ENCODE measurements around the gene PTGR3.

PTGR3 gene, protein sequence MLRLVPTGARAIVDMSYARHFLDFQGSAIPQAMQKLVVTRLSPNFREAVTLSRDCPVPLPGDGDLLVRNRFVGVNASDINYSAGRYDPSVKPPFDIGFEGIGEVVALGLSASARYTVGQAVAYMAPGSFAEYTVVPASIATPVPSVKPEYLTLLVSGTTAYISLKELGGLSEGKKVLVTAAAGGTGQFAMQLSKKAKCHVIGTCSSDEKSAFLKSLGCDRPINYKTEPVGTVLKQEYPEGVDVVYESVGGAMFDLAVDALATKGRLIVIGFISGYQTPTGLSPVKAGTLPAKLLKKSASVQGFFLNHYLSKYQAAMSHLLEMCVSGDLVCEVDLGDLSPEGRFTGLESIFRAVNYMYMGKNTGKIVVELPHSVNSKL

DNA sequence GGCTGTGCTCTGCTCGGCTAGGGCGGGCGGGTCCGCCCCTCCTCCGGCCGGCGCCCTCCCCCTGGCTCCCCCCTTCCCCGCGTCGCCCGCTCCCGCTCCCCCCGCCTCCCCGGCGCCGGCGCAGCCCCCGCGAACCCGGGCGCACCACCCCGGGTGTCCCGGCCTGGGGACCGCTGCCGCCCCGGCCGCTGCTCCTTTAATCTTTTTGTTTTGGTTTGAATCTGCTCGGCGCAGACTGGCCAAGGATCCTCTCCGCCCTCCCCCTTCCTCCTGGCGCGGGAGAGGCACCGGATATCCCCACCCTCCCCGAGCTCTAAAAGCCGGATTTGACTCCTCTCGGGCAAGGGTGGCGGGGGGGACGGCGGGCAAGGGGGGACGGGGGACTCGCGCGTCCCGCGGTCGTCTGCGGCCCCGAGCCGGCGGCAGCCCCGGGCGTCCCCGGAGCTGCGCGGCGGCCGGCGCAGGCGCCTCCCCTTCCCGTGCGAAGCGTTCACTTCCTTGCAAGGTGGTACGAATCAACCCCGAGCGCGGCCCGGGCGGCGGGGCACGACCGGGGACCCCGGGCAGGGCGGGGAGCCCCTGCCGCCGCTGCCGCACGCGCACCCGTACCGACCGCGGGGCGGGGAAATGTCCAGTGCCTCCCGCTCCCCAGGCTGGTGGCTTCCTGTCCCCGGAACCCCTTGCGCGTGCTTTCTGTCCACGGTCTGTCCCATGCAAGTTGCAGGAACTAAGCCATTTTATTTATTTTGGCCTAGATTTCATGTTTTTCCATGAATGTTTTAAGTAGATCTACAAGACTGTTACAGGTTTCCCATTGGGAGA lies at the start of gene PTGR3:
Gene PTGR3, minus strand, starts transcription at position 11 of the 822 bp plus-strand sequence. CDS start 81 bp downstream, outside the sequence.
- DNase-seq = peak; percentile 56

DNA sequence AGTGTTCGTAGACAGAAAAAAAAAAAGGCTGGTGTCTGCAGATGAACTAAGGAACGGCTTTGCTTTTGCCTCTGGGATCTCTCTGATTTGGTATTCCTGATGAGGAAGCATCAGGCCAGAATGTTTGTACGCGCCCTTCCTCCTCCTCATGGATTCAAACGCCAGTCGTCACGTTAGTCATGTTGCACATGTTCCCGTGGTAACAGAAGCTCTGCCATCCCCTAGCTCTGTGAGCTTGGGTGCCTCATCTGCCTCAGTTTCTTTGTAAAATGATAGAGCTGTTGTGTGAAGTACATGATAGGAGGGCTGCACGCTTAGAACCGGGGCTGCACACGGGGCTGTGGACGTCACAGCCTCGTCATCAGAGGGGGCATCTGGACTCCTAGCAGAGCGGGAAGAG lies 48.7 kb upstream of the PTGR3 start:
- no peak for DNase-seq

DNA sequence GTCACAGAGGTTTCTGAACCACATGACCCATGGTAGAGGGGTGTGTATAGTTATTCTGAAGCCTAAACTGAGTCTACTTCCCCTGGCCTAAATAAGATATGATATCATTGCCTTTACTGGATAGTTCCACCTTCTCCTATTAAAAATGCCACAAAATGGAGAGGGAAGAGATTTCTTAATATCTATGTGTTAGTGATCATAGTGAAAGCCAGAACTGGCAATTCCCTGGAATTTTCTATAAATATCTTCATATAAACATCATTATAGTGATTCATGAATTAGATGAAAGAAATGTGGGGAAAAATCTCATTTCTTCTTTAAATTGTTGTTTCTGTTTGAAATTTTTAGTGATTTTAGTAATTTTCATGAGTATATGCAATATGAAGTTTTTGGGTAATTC lies 47.4 kb upstream of the PTGR3 start:
- DNase-seq = no peak

DNA sequence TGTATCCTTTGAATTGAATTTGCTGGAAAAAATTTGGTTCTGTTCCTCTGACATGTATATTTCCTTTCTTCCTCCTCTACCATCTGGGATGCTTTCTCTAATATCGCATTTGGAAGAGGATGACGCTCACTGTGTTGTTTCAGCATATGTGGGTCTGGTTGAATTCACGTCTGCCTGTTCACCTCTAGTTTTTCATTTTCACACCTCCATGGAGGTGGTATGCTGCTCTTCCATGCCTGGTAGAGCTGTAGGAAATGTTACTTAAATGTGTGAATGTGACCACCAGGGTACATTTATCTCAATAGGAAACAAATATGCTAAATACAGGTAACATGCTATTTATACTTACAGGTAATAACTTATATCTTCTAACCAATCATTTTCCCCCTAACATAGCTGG lies 46.2 kb upstream of the PTGR3 start:
- no peak for DNase-seq

DNA sequence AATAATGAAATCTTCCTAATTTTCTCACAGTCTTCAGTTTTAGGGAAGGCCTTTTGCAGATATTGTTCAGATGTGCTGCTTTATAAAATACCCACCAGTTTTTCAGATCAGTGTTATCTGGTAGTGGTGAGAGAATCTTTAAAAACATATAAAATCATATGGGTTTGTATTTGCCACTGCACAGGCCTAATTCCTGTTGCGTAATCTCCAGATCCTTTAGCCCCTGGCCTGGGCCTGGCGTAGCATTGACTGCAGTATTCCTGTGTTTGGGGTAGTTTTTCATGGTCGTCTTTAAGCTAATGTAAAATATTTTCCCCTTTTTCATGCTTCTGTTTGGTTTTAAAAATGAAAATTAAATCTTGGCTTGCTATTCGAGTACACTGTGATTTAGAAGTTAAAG lies 44.8 kb upstream of the PTGR3 start:
- no peak for DNase-seq

DNA sequence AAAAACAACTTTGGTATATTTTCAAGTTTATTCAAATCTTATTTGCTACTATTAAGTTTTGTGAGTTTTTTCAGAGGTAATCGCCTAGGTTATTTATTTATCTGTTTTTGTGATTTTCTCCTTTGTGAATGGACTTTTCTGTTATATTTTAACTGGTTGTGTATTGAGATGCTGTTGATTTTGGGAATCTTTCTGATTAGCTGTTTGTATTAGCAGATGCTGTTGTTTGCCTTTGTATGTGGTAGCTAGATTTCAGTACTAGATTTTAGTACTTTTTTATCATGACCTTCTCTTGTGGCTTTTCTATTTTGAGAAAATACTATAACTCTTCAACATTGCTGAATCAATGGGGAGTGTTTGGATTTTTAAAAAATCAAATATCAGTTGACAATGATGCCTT lies 44.1 kb upstream of the PTGR3 start:
- no peak for DNase-seq

DNA sequence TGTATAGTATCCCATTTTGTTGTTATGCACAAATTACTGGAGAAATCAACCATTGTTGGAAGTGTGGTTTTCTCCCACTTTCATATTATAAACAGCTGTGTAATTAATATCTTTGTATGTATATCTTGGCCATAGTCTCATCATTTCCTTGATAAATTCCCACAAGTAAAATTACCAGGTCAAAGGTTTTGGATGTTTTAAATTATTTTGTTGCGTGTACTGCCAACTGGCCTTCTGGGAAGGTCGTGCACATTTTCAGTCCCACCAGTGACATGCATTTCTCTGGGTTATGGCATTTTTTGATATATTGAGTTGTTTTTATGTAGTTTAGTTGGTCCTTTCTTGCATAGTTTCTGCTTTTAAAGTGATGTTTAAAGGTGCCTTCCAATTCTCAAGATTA lies 43.2 kb upstream of the PTGR3 start:
- no peak for DNase-seq

DNA sequence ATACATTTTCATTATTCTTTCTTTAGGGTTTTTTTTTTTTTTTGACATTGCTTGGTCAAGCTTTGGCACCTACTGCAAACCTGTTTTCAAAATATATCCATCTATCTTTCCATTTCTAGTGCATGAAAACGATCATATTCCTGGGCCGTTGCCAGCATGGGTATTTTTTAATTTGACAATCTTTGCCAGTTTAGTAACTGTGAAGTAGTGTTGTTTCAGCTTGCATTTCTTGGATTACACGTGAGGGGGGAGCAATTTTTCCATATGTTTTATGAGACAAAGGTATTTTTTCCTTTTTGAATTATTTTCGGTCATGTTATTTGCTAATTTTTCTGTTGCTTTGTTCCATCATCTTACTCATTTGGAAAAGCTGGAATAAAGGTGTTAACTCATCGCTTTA lies 42.5 kb upstream of the PTGR3 start:
- DNase-seq = no peak

DNA sequence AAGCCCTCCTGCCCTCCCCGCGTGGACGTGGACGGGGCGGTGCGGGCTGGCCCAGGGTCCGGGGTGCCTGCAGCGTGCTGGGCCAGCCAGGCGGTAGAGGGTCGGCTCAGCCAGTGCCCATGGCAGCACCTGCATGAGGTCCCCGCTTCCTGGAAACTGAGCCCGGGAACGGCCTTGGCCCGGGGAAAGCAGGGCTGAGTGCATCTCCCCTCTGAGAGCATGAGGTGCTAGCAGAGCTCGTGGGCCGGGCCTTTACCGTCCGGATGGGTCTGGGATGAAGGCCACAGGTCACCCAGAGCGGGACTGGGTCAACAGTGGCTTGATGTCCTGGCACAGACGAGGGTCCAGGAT lies 41.5 kb upstream of the PTGR3 start:
- no peak for DNase-seq

DNA sequence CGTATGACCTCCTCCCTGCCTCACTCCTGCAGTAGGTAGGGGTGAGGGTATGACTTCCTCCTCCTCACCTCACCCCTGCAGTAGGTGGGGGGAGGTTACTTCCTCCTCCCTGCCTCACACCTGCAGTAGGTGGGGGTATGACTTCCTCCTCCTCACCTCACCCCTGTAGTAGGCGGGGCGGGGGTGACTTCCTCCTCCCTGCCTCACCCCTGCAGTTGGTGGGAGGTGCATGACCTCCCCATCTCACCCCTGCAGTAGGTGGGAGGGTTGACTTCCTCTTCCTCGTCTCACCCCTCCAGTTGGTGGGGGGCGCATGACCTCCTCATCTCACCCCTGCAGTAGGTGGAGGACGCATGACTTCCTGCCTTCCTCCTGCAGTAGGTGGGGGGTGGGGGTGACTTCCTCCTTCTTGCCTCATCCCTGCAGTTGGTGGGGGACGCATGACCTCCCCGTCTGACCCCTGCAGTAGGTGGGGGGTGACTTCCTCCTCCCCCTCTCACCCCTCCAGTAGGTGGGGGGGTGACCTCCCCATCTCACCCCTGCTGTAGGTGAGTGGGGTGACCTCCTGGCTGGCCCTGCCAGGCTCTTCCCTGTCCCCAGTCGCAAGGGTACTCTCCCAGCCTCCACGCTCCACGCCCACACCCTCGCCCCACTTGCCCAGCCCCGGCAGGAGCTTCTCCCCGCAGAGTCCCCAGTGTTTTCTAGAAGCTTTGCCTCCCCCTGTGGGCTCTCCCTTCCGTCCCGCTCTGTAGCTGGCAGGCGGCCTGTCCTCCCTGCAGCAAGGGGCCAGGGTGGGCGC lies 40.9 kb upstream of the PTGR3 start:
- no peak for DNase-seq

DNA sequence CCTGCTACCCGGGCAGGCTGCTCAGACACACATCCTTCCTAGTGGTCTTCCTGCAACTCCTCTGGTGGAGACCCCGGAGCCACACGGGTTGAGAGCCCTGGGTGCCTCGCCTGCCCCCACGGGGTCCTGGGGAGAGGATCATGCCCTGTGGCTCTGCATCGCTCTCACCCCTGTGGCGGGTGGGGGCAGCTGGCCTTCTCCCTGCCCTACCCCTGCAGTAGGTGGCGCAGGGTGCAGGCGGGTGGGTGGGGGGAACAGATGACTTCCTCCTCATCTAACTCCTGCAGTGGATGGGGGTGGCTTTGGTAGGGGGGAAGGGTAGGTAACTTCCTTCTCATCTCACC lies 40.2 kb upstream of the PTGR3 start:
- DNase-seq = no peak

DNA sequence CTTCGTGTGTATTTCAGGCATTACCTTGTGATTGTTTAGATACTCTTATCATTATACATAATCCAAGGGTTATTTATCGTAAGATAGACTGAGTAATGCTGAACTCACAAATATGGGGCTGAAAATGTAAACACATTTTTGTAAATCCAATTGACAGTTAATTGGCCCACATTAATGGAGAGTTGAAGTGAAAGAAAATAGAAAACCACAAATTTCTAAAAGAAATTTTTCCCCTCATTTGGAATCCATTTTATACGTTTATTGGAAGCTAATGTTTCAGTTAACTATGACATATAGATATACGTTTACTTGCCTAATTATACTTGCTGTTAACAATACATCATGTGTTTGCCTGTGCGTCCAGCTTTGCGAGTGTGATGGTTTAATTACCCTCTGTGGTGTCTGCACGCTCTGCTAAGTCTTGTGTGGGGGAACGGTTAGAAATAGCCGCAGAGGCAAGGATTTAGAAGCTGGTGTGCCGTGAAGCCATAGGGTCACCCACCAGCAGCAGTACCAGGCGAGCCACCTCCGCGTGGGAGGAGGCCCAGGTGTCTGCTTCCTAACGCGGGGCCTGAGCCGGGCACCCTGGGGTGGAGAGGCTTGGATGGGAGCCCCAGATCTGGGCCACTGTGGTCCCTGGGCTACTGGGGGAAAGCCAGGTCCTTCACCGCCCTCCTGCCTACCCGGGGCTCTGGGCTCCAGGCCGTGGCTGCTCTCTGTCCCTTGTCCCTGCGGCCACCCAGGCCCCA lies 39.7 kb upstream of the PTGR3 start:
- DNase-seq = no peak

DNA sequence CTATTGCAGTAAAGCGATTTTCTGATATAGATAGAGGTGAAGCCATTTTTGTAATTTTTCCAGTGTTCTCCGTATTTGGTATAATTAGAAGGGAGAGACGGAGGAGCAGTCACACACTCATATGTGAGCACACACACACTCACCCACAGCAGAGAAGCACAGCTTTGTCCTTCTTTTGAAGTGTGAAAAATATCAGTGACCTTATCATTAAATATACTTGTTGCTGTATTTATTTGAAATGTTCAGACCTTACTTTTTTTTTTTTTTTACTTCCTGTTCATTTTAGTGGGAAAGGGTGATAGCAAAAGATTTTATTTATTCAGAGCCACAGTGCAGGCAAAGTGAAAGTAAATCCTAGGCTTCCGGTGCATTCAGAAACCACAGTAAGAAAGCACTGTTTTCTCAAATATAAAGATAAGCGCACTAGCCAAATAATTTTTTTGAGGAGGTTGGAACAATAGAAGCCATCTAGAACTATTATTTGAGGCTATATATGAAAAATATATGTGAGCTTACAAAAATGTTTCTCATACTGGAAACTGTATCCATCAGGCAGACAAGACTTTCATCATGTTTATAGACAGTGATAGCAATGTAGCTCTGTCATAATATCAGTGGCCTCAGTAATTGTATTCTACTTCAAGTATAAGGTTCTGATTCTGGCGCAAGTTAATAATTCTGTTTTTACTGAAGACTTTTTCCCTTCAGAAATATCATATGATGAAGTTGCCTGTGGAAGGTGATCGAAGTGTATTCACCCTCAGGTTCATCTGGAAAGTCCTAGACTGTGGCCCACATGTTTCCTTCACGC lies 38.9 kb upstream of the PTGR3 start:
- DNase-seq = no peak

DNA sequence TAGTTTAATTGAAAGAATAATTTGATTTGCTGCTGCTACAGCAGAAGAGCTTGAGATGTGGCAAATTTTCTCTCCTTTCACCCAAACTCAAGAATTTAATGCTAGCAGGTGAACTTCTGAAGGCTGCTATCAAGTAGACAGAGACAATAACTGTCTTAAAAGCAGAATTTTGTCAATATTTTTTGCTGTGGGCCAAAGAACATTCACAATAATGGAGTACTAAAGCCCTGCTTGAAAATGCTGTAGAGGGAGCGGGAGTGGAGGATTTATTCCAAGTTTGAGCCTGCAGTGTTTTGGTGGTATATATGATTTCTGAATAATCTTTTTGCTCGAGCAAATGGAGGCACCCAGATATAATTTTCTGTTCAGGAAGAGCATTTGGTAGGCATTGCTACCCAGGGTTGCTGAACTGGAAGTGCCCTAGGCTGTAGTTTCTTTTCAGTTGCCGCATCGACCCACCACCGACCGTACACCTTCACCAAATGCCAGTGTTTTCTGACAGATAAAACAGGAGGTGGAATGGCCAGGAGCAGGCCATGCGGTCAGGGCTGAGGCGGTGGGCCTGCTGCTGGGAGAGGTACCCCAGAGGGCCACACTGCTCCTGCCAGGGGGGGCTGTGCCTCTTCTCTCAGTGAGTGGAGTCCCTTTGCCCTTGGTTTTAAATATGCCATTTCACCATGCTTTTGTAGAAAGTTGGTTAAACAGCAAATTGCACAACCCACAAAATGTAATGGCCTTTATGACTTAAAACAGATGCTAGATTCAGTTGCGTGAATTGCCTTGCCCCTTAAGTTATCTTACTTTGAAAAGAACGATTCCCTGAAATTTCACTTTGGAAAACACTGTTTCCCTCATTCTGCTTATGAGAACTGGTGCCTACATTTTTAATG lies 38.0 kb upstream of the PTGR3 start:
- DNase-seq = no peak

DNA sequence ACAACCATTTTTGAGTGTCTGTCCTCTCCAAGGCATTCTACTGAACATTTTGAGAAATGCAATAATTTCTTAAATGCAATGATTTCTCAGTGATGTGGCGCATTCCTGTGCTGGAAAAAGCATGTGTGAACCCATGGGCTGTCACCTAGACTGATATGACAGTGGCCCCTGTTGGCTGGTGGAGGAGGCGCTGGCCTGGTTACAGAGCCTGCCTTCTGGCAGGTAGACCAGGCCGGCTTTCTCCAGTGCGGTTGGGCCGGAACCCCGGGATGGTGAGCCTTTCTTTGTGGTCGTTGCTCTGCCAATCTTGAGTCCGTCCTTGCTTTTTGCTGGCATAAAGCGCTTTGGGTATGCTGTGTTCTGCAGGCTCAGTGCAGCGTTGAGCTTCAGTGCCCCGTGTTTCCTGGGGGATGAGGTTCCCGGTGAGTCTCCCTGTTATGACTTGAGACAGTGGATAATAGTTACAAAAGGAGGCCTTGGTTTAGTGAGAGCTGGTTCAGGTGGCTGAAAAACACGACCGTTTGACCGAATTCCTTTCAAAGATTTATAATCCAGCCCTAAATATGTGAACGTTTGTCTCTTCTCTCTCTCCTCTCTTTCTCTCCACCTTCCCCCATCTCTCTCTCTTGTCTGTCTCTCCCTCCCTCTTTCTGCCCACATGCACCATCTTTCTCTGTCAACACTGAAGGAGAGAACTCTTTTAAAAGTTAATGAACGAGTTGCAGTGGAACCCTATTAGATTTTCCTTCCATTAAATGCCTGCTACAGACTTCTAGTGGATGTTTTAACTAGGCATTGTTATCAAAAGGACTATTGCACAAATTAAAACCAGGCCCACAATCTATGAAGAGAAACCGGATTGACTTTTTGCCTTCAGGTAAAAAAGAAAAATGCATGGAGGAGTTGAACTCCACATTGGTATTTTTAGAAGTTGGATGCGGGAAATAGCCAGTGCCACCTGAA lies 35.7 kb upstream of the PTGR3 start:
- no peak for DNase-seq

DNA sequence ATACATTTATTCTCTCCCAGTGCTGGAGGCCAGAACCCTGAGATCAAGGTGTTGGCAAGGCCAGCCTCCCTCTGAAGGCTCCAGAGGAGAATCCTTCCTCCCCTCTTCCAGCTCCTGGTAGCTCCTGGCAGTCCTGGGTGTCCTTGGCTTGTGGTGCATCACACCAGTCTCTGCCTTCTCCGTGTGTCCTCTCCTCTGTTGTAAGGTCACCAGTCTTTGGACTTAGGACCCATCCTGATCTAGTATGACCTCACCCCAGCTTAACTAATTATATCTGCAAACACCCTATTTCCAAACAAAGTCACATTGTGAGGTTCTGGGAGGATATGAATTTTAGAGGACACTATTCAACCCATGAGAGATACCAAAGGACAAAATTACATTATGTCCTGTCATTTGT lies 32.8 kb upstream of the PTGR3 start:
- DNase-seq = no peak

DNA sequence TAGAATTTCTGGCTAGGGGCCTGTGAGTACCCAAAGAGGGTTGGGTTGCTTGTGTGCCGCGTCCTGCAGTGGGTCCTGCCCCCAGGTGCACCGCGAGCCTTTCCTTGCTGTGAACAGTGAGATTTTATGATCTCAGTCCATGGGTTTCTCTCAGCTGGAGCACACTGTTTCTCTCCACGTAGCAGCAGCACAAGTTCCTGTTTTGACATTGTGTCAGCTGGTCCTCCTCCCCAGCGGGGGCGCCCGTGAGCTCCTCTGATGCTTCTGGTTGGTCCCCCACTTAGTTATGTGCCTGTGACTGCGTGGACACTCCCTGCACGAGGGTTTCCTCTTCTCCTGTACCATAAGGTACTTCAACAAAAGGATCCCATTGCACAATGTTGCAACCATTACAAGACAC lies 31.5 kb upstream of the PTGR3 start:
- DNase-seq = no peak

DNA sequence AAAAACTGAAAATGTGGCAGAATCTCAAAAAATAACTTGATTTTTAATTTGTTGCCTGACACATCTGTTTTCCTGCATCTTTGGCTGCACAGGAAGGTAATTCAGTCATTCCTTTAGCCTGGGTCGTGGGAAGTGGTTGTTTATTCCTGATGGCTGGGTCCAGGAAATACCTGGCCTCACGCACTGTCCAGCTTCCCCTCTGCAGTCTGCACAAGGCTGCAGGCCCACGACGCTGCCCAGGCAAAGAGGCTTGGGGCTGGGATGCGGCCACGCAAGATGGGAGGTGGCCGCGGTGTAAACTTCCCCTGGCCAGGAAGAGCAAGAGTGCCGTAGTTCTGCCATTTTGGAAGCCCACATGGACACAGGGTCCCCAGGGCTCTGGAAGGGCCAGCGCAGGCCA lies 29.8 kb upstream of the PTGR3 start:
- no peak for DNase-seq

DNA sequence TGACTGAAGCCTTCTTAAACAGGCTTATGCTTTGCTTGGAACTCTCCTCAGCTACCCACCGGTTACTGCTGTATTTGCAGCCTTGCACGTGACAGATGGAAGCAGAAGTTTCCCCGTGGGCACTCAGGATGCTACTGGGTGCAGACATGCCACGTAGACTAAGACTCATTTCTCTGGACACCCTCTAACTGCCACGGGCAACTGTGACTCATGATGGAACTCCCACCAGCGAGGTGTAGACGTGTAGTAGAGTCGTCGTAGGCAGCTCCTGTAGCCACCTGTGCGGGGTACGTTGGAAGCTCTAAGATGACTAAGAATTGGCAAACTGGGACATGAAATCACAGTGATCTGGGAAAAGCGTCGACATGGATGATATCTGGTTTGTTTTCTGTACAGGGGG lies 29.2 kb upstream of the PTGR3 start:
- DNase-seq = no peak

DNA sequence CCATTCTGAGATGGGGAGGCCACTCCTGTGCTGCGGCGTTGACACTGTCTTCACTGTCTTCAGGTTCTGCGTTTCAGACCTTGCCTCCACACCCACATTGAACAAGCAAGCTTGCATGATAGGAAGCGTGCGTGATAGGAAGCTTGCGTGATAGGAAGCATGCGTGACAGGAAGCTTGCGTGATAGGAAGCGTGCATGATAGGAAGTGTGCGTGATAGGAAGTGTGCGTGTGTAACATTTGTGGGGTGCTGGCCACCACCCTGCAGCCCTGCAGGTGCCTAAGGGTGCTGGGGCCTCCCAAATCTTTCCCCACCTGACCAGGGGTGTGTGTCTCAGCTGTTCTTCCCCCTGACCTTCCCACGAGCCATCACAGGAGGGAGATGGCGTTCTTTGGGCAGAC lies 27.0 kb upstream of the PTGR3 start:
- no peak for DNase-seq

Data from DMS 273 treated with DMSO at 0.1 percent for 48 hours (cell line).